Duodenal mucosa (tissue), 2 donors: Measurements from ENCODE around the gene PIH1D2.
"Not testable (repeated sequence)": the region's sequence is repeated elsewhere in the genome, so short reads cannot be mapped to it uniquely, and the experiment has no call there.

Experiments used
- H3K27ac ChIP-seq: one replicate; pipeline ENCODE4 v1.7.0; 2013; ENCODE audit warnings: low read depth, low read length
- H3K27me3 ChIP-seq, 2 donors: one replicate each; pipeline ENCODE4 v1.7.0; 2013; ENCODE audit warnings: low read length in 2 of 2, control low read depth in 1 of 2; ENCODE audit not compliant: insufficient read depth in 2 of 2, control insufficient read depth in 1 of 2
- H3K36me3 ChIP-seq, 2 donors: one replicate each; pipeline ENCODE4 v1.7.0; 2013; ENCODE audit warnings: low read length in 2 of 2, control low read depth in 1 of 2; ENCODE audit not compliant: insufficient read depth in 2 of 2, control insufficient read depth in 1 of 2
- H3K4me1 ChIP-seq, 2 donors: one replicate each; pipeline ENCODE4 v1.7.0; 2013; ENCODE audit warnings: low read length in 2 of 2, control low read depth in 1 of 2; ENCODE audit not compliant: insufficient read depth in 2 of 2, control insufficient read depth in 1 of 2
- H3K4me3 ChIP-seq, 2 donors: one replicate each; pipeline ENCODE4 v1.7.0; 2013; ENCODE audit warnings: low read length in 2 of 2, low read depth in 1 of 2
- H3K9ac ChIP-seq, 2 donors: one replicate each; pipeline ENCODE4 v1.7.0; 2013; ENCODE audit warnings: low read length in 2 of 2, low read depth in 1 of 2
- H3K9me3 ChIP-seq, 2 donors: one replicate each; pipeline ENCODE4 v1.7.0; 2013; ENCODE audit warnings: low read length in 2 of 2, control low read depth in 1 of 2; ENCODE audit not compliant: control insufficient read depth in 1 of 2

The PIH1D2 gene

DNA sequence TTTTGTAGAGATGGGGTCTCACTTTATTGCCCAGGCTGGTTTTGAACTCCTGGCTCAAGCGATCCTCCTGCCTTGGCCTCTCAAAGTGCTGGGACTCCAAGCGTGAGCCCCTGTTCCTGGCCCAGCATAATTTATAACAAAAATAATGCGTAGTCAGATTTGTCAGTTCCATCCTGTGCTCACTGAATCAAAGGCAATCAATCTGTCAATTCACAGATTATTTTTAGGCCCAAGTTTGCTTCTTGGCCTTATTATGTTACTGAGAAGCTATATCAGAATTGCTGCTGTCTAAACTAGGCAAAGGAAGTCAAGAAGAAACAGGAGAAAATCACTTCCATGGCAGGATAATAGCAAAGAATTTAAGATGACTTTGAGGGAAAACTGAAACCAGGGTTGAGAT is 39.9 kb downstream of the PIH1D2 start:
- Histone ChIP-seq H3K27ac (no peak overlapping the region), H3K9ac (no peak overlapping the region), H3K9me3 (no peaks in the 10 kb centered on the region), H3K4me1 (no peaks in the 10 kb centered on the region), H3K4me3 (no peak overlapping the region), H3K27me3 (no peaks in the 10 kb centered on the region), H3K36me3 (peaks cover 33 to 62% of the 10 kb centered on the region in 2 donors)

GRCh38 chr11:112029460-112029859 is 44.4 kb downstream of the PIH1D2 start:
- Histone ChIP-seq H3K9me3 (no peaks in the 10 kb centered on the region), H3K27ac (no peak overlapping the region), H3K36me3 (peaks cover 26 to 43% of the 10 kb centered on the region in 2 donors), H3K9ac (no peak overlapping the region), H3K27me3 (no peaks in the 10 kb centered on the region), H3K4me3 (no peak overlapping the region), H3K4me1 (peaks cover 3 to 4% of the 10 kb centered on the region in 2 donors)

- not testable (repeated sequence) for H3K27me3 ChIP-seq, H3K9me3 ChIP-seq, H3K27ac ChIP-seq, H3K9ac ChIP-seq, H3K4me3 ChIP-seq
- H3K36me3 ChIP-seq = peaks cover 21 to 29% of the 10 kb centered on the region in 2 donors
- H3K4me1 ChIP-seq = peaks cover 4 to 15% of the 10 kb centered on the region in 2 donors
Observed at GRCh38 chr11:112026784-112027410, 46.9 kb downstream of the PIH1D2 start.

- Histone ChIP-seq H3K36me3 (peaks cover 20 to 24% of the 10 kb centered on the region in 2 donors), H3K27ac (peak overlapping the region; percentile 90), H3K4me1 (peaks cover 4 to 15% of the 10 kb centered on the region in 2 donors), H3K9ac (peak overlapping the region; percentile 87 to 88), H3K9me3 (no peaks in the 10 kb centered on the region), H3K27me3 (no peaks in the 10 kb centered on the region), H3K4me3 (peak overlapping the region; percentile 87 to 99)
Observed at GRCh38 chr11:112025707-112026106, 48.1 kb downstream of the PIH1D2 start.

- H3K27ac ChIP-seq = peak within 1 kb of the TSS; percentile 90
- no peaks in the 10 kb centered on the region for H3K27me3 ChIP-seq
- no peaks in the 10 kb centered on the region for H3K9me3 ChIP-seq
- H3K9ac ChIP-seq = peak within 1 kb of the TSS; percentile 87 to 88
- H3K4me1 ChIP-seq = peaks cover 4 to 15% of the 10 kb centered on the region in 2 donors
- peaks cover 13 to 17% of the 10 kb centered on the region in 2 donors for H3K36me3 ChIP-seq
- H3K4me3 ChIP-seq = peak within 1 kb of the TSS; percentile 87 to 99
Observed at GRCh38 chr11:112024773-112025678, 48.8 kb downstream of the PIH1D2 start, which contains the start of gene DLAT. DLAT (plus strand) TSS chr11:112025408; CDS start chr11:112025473, 65 bp downstream.

DNA sequence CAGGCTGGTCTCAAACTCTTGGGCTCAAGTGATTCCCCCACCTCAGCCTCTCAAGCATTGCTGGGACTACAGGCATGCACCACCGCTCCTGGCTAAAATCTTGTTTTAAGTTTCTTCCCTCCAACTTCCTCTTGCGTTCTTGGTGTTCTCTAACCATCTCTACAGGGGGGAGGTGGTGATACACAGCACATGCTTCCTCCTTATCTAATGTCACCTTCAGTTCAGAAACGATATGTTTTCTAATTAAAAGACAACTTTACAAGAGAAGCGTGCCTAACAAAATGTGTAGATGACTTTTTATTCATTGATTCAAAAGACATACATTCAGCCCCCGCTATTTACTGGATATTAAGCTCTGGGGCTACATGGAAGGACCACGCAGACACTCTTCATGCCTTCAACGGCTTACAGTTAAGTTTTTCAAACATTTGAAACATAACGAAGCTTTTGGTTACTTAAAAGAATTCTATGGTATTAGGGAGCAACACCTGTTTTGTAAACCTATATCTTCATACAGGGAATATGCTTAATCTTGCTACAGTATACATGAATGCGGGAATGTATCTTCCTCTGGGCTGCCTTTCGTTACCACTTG is 49.5 kb downstream of the PIH1D2 start:
- H3K9me3 ChIP-seq = no peaks in the 10 kb centered on the region
- H3K4me1 ChIP-seq = peaks cover 4 to 15% of the 10 kb centered on the region in 2 donors
- peak overlapping the region; percentile 87 to 99 for H3K4me3 ChIP-seq
- H3K27ac ChIP-seq = peak overlapping the region; percentile 90
- H3K27me3 ChIP-seq = no peaks in the 10 kb centered on the region
- peak overlapping the region; percentile 87 to 88 for H3K9ac ChIP-seq
- H3K36me3 ChIP-seq = peaks cover 10 to 16% of the 10 kb centered on the region in 2 donors

DNA sequence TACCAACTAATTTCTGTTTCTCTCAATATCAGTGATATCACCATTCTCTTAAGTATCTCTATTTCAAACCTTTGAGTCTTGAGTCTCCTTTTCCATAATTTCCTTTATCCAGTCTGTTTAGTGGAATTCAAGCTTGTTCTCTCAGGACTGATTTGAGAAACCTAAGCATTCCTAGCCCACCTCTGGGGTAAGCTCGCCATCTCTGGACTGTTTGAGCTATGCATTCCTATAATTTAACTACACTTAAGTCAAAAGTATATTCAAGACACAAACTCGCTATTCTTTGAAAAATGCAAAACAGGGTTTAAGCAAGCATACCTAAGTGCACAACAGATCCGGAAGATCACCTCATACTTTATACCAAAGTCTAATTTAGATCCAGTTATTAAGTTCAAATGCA is 50.7 kb downstream of the PIH1D2 start:
- Histone ChIP-seq H3K4me1 (peaks cover 4 to 15% of the 10 kb centered on the region in 2 donors), H3K27ac (no peak overlapping the region), H3K9ac (no peak overlapping the region), H3K4me3 (no peak overlapping the region), H3K9me3 (no peaks in the 10 kb centered on the region), H3K36me3 (peaks cover 3 to 11% of the 10 kb centered on the region in 2 donors), H3K27me3 (no peaks in the 10 kb centered on the region)

GRCh38 chr11:112019066-112019465 is 54.8 kb downstream of the PIH1D2 start:
- peaks cover 3 to 11% of the 10 kb centered on the region in 2 donors for H3K36me3 ChIP-seq
- H3K4me3 ChIP-seq = no peak overlapping the region
- H3K27ac ChIP-seq = no peak overlapping the region
- no peaks in the 10 kb centered on the region for H3K9me3 ChIP-seq
- peaks cover 6 to 26% of the 10 kb centered on the region in 2 donors for H3K4me1 ChIP-seq
- H3K27me3 ChIP-seq = no peaks in the 10 kb centered on the region
- no peak overlapping the region for H3K9ac ChIP-seq
